Mesothelial cell of epicardium (in vitro differentiated cells): Measurements from ENCODE around the gene SCGB3A1. TPM values are rescaled to one million over a fixed set of nuclear protein-coding genes. Genes with fewer than 3 reads are reported as not detected.
A peak's percentile ranks its signal among the peaks of the same experiment; 100 is the strongest.

ENCODE experiments used
- DNase-seq, 2 experiments: peaks; one replicate each; pipeline ENCODE4 v3.0.0; 2021; ENCODE audit warnings: low spot score in 2 of 2; ENCODE audit not compliant: unreplicated experiment in 2 of 2
- H3K27ac Mint-ChIP-seq: 2 replicates; pipeline ENCODE4 v1.8.0; 2021; ENCODE audit warnings: mixed read lengths
- H3K27me3 Mint-ChIP-seq: 2 replicates; pipeline ENCODE4 v1.8.0; 2021; ENCODE audit warnings: low read depth, mixed read lengths
- H3K36me3 Mint-ChIP-seq: 2 replicates; pipeline ENCODE4 v1.8.0; 2021; ENCODE audit warnings: mixed read lengths
- H3K4me1 Mint-ChIP-seq: 2 replicates; pipeline ENCODE4 v1.8.0; 2021; ENCODE audit warnings: mixed read lengths
- H3K4me3 Mint-ChIP-seq: 2 replicates; pipeline ENCODE4 v1.8.0; 2021; ENCODE audit warnings: mild to moderate bottlenecking, moderate library complexity, mixed read lengths
- H3K9me3 Mint-ChIP-seq: 2 replicates; pipeline ENCODE4 v1.8.0; 2021; ENCODE audit warnings: mixed read lengths
- total RNA-seq: library from RNA; stranded (reverse); gene quantifications from 3 replicates; pipeline ENCODE4 v1.2.1, GENCODE V29; 2021
- TF ChIP-seq, protein P1 (sequence below): fragments of 200-600 bp; sonication (generic); IDR thresholded peaks from one replicate; pipeline ENCODE4 v1.5.0; 2021; ENCODE audit warnings: antibody characterized with exemption; ENCODE audit not compliant: unreplicated experiment

Gene SCGB3A1, protein sequence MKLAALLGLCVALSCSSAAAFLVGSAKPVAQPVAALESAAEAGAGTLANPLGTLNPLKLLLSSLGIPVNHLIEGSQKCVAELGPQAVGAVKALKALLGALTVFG
- 0.55 to 0.63 TPM in 2 of 3 replicates, not detected in the other for total RNA-seq

DNA sequence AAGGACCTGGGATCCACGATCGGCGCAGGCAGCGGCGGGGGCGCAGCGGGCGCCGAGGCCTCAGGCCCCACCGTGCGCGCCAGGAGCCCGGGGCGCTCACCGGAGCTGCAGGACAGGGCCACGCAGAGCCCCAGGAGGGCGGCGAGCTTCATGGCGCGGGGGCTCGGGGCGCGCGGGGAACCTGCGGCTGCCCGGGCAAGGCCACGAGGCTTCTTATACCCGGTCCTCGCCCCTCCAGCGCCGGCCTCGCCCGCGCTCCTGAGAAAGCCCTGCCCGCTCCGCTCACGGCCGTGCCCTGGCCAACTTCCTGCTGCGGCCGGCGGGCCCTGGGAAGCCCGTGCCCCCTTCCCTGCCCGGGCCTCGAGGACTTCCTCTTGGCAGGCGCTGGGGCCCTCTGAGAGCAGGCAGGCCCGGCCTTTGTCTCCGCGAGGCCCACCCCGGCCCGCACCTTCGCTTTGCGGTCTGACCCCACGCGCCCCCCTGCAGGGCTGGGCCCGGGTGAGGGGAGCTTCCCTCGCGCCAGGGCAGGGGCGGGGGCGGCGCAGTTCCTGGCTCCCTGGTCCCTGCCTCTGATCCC, at the start of gene SCGB3A1:
Gene SCGB3A1, minus strand, starts transcription at position 189 of the 577 bp plus-strand sequence. Its CDS starts 37 bp downstream, at position 152.
- TF ChIP-seq, protein P1, sequence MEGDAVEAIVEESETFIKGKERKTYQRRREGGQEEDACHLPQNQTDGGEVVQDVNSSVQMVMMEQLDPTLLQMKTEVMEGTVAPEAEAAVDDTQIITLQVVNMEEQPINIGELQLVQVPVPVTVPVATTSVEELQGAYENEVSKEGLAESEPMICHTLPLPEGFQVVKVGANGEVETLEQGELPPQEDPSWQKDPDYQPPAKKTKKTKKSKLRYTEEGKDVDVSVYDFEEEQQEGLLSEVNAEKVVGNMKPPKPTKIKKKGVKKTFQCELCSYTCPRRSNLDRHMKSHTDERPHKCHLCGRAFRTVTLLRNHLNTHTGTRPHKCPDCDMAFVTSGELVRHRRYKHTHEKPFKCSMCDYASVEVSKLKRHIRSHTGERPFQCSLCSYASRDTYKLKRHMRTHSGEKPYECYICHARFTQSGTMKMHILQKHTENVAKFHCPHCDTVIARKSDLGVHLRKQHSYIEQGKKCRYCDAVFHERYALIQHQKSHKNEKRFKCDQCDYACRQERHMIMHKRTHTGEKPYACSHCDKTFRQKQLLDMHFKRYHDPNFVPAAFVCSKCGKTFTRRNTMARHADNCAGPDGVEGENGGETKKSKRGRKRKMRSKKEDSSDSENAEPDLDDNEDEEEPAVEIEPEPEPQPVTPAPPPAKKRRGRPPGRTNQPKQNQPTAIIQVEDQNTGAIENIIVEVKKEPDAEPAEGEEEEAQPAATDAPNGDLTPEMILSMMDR: no peak
- Mint-ChIP-seq H3K4me1 (peaks cover 11% of the 10 kb centered on the region), H3K27me3 (peaks cover 67% of the 10 kb centered on the region), H3K36me3 (no peaks in the 10 kb centered on the region), H3K4me3 (peak within 1 kb of the TSS; percentile 60), H3K9me3 (peaks cover 4% of the 10 kb centered on the region), H3K27ac (no peak within 1 kb of the TSS)
- DNase-seq: no peak

DNA sequence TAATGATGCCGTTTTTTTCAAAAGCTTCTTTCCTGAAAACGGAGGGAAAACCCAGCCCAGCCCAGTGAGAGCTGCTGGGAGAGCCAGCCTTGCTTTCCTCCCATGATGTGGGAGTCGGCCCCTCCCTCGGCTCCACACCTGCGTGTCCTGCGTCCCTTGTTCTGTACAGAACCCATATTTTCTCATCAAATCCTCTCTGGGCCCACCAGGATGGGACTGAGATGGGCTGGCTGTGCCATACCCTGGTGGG, 49.2 kb upstream of the SCGB3A1 start:
- Mint-ChIP-seq H3K9me3 (no peaks in the 10 kb centered on the region), H3K4me3 (no peak overlapping the region), H3K4me1 (no peaks in the 10 kb centered on the region), H3K36me3 (no peaks in the 10 kb centered on the region), H3K27ac (no peak overlapping the region), H3K27me3 (peaks cover 59% of the 10 kb centered on the region)
- no peak for DNase-seq
- TF ChIP-seq, protein P1: no peak

DNA sequence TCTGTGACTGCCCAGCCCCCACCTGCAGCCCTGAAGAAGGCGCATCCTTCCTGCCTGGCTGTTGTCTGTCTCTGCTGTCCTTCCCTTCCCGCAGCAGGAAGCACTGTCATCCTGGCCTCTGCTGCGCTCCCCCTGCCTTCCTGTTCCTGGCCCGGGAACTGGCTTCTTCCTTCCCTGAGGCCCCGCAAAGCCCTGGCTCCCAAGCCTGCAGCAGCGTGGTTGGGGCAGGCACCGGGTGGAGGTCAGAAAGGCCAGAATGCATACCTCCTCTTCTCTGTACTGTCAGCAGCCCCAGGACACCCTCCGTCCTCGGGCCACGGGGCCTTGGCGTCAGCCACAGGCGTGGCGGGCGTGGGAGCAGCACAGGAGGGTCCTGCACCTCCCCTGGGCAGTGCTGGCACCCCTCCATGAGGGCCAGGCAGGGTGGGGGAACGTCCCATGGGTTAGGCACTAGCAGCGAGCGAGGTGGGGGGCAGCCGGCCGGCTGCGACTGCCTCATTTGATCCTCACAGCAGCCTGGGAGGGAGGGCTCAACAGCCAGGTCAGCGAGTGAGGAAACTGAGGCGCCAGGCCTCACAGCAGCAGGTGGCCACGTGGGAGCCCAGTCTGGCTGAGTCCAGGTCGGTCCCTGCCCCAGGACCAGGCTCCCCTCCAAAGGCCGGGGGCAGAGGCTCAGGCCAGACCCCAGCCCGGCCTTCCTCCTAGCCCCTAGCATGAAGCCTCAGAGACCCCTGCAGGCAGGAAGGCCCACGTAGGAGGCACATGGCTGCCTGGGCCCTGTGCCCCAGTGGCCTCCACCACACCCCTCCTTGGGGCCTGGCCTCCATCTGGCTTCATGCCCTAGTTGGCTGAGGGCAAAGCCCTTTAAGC, 48.7 kb upstream of the SCGB3A1 start:
- Mint-ChIP-seq H3K4me3 (no peak overlapping the region), H3K4me1 (no peaks in the 10 kb centered on the region), H3K27ac (no peak overlapping the region), H3K9me3 (no peaks in the 10 kb centered on the region), H3K36me3 (no peaks in the 10 kb centered on the region), H3K27me3 (peaks cover 57% of the 10 kb centered on the region)
- DNase-seq: no peak
- TF ChIP-seq, protein P1: no peak

DNA sequence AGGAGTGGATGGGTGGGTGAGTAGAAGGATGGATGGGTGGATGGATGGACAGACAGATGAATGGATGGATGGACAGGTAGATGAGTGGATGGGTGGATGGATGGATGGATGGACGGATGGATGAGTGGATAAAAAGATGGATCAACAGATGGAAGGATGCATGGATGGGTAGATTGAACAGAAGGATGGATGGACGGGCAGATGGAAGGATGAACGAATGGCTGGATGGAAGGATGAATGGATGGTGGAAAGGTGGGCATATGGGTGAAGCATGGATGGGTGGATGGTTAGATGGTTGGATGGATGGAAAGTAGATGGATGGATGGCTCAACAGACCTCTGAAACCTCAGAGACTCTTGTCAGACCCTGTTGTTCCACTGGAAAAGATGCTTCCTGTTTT, 48.0 kb upstream of the SCGB3A1 start:
- no peak overlapping the region for H3K4me3 Mint-ChIP-seq
- TF ChIP-seq, protein P1: no peak
- H3K27ac Mint-ChIP-seq: no peak overlapping the region
- no peaks in the 10 kb centered on the region for H3K36me3 Mint-ChIP-seq
- DNase-seq: no peak
- no peaks in the 10 kb centered on the region for H3K4me1 Mint-ChIP-seq
- H3K9me3 Mint-ChIP-seq: no peaks in the 10 kb centered on the region
- H3K27me3 Mint-ChIP-seq: peaks cover 50% of the 10 kb centered on the region

DNA sequence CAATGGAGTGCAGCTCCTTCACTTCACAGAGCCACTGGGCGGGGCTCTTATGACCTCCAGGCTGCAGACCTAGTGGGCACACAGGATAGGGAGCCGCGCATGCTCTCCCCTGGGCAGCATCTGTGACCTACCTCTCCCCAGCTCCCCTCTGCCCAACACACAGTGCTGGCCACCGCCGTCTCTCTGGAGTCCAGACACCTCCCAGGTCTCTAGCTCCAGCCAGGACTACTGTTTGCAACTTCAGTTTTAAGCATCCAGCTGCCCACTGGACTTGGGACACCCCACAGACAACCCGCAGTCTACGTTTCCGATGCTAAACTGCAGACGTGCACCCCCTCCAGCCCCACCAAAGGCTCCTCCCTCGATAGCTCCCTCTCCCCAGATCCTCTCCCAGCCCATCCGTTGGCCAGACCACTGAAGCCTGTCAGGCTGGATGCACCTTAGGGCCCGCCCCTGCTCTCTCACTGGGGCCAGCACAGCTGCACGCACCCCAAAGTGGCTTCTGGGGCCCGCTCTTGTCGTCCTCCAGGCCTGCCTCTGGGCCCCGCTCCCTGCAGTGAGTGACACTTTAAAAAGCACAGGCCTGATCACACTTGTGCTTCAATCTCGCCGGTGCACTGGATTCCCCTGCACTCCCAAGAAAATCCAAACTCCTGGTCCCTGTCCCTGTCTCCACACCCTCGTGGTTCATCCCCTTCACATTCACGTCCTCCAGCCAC, 46.8 kb upstream of the SCGB3A1 start:
- DNase-seq: peak in 1 of 2 experiments; percentile 12
- Mint-ChIP-seq H3K27me3 (peaks cover 43% of the 10 kb centered on the region), H3K27ac (no peak overlapping the region), H3K9me3 (no peaks in the 10 kb centered on the region), H3K36me3 (no peaks in the 10 kb centered on the region), H3K4me3 (no peak overlapping the region), H3K4me1 (no peaks in the 10 kb centered on the region)
- TF ChIP-seq, protein P1: no peak
